PC-9 (cell line): ENCODE results near the gene CLUH.

Experiments used
- CTCF ChIP-seq: fragments of 200-600 bp; sonication (generic); conservative IDR thresholded peaks from 2 replicates; pipeline ENCODE4 v1.6.1; 2017; ENCODE audit warnings: mixed run types, antibody characterized with exemption, mild to moderate bottlenecking, moderate library complexity
- EZH2 ChIP-seq: fragments of 200-600 bp; sonication (generic); IDR thresholded peaks from 2 replicates; pipeline ENCODE4 v1.8.0; 2017; ENCODE audit warnings: antibody characterized with exemption, low read depth

GRCh38 chr17:2644971-2645370 is 66.6 kb downstream of the CLUH start:
- TF ChIP-seq CTCF (no peak), EZH2 (no peak)
